CD4-positive, alpha-beta T cell (primary cell): ENCODE measurements around the gene GAS2L2. TPM values are rescaled to one million over a fixed set of nuclear protein-coding genes. Genes with fewer than 3 reads are reported as not detected.

Experiments used
- ATAC-seq: fragments of 200-7000 bp; cut with Tn5 transposase; one replicate; pipeline ENCODE4 v1.10.0; 2022; ENCODE audit warnings: mild to moderate bottlenecking; ENCODE audit not compliant: poor library complexity
- CTCF ChIA-PET: fragments of 350-600 bp; sonication (Branson Sonifier 250); formaldehyde crosslinking; loops from one replicate; lab custom pipeline; 2021; ENCODE audit warnings: antibody characterized with exemption, inconsistent platforms; lab: Charles Lee
- POLR2A ChIA-PET: fragments of 350-600 bp; sonication (Branson Sonifier 250); formaldehyde crosslinking; loops from one replicate; lab custom pipeline; 2021; ENCODE audit warnings: antibody characterized with exemption, inconsistent platforms; lab: Charles Lee
- DNase-seq, 14 experiments: peaks; one replicate each; pipeline ENCODE4 v3.0.0-alpha.2; 2013 to 2020; ENCODE audit warnings: mixed read lengths in 2 of 14
- H3K27ac ChIP-seq, 2 donors: one replicate each; pipeline versions ENCODE4 v1.5.1 to v1.7.0; 2013; ENCODE audit warnings: low read length in 2 of 2, low read depth in 1 of 2, mild to moderate bottlenecking in 1 of 2
- H3K27me3 ChIP-seq, 2 experiments: 1 replicate in 1 of 2; 2 replicates in 1 of 2; pipeline versions ENCODE4 v1.6.1 to v1.7.0; 2013; ENCODE audit warnings: low read length in 2 of 2, control low read depth in 1 of 2, mild to moderate bottlenecking in 1 of 2, moderate library complexity in 1 of 2; ENCODE audit not compliant: insufficient read depth in 2 of 2, control insufficient read depth in 1 of 2
- H3K36me3 ChIP-seq: one replicate; pipeline ENCODE4 v1.6.1; 2013; ENCODE audit warnings: low read length, control low read depth; ENCODE audit not compliant: insufficient read depth
- H3K4me1 ChIP-seq: one replicate; pipeline ENCODE4 v1.6.1; 2013; ENCODE audit warnings: low read length, control low read depth; ENCODE audit not compliant: insufficient read depth
- H3K4me3 ChIP-seq: one replicate; pipeline ENCODE4 v1.5.1; 2013; ENCODE audit warnings: mild to moderate bottlenecking, low read length, moderate library complexity
- H3K9me3 ChIP-seq, 2 experiments: 1 replicate in 1 of 2; 2 replicates in 1 of 2; pipeline versions ENCODE4 v1.6.1 to v1.7.0; 2013; ENCODE audit warnings: low read length in 2 of 2, mild to moderate bottlenecking in 2 of 2, control low read depth in 1 of 2, moderate library complexity in 1 of 2; ENCODE audit not compliant: control insufficient read depth in 1 of 2, insufficient read depth in 1 of 2
- H3K27ac Mint-ChIP-seq: one replicate; pipeline ENCODE4 v1.8.0; 2020; ENCODE audit warnings: mixed read lengths
- H3K27me3 Mint-ChIP-seq: one replicate; pipeline ENCODE4 v1.8.0; 2021; ENCODE audit warnings: mixed read lengths
- H3K36me3 Mint-ChIP-seq: one replicate; pipeline ENCODE4 v1.8.0; 2021; ENCODE audit warnings: low read depth, mixed read lengths
- H3K4me1 Mint-ChIP-seq: one replicate; pipeline ENCODE4 v1.8.0; 2021; ENCODE audit warnings: low read depth, mixed read lengths
- H3K4me3 Mint-ChIP-seq: one replicate; pipeline ENCODE4 v1.8.0; 2020; ENCODE audit warnings: mild to moderate bottlenecking, mixed read lengths
- H3K9me3 Mint-ChIP-seq: one replicate; pipeline ENCODE4 v1.8.0; 2020; ENCODE audit warnings: mixed read lengths
- intact Hi-C, 2 experiments: fragments of 100-400 bp; cut with DNase I in 1 of 2; cut with micrococcal nuclease in 1 of 2; formaldehyde crosslinking; loops; one replicate each; pipeline versions ENCODE4 v1.15.1 to v1.9.0; 2023 to 2025; cut with DNase I, micrococcal nuclease
- total RNA-seq, 174 experiments: library from RNA in 2 of 174; stranded (reverse) in 2 of 174; gene quantifications; one replicate each; pipeline ENCODE4 v1.2.3 and lab custom pipeline; 2021 to 2026
- TF ChIP-seq, protein P1 (sequence below): fragments of 200-600 bp; IDR thresholded peaks from one replicate; pipeline ENCODE4 v1.8.0; 2022; ENCODE audit warnings: antibody characterized with exemption, mild to moderate bottlenecking

The GAS2L2 gene
- total RNA-seq, 2 experiments from 2014 or later, result 0.19 to 0.22 TPM

GRCh38 chr17:35788477-35789368, 35.7 kb upstream of the GAS2L2 start:
- POLR2A ChIA-PET, result interaction anchor here (0.5 to 1.5 kb wide), 4 partner anchors 13 to 575 kb away, joined by 3 to 5 read pairs (median 4); partner anchors contain the start of gene TAF15
- H3K27me3 Mint-ChIP-seq, result peaks cover 17% of the 10 kb centered on the region

DNA sequence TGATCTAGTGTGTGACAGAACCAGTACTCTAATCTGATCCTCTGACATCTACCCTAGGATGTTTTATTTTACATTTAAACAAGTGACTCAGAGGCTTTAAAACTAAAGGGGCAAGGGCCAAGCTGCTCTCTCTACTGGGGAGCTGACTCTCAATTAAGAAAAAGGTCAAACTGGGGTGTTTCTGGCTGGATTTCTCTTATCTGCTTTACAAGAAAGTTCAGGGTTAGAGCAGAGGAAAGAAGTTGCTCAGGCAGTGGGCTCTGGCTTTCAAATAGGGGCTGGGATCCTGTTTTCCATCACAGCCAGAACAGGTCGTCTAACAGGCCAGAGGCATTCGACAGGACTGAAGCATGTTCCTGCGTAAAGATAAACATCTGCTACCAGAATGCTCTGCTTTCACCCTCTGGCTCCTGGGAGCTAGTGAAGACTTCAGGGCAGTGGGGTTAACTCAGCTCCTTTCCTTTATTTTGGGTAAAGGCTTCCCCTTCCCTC, 33.9 kb upstream of the GAS2L2 start:
- Mint-ChIP-seq H3K27ac (no peak overlapping the region), H3K4me3 (no peak overlapping the region), H3K4me1 (peaks cover 23% of the 10 kb centered on the region), H3K36me3 (no peaks in the 10 kb centered on the region), H3K27me3 (peaks cover under 1% of the 10 kb centered on the region), H3K9me3 (no peaks in the 10 kb centered on the region)
- H3K36me3 ChIP-seq, result no peaks in the 10 kb centered on the region
- H3K27ac ChIP-seq, result no peak overlapping the region
- intact Hi-C loops, result no loop called here
- TF ChIP-seq, protein P1, sequence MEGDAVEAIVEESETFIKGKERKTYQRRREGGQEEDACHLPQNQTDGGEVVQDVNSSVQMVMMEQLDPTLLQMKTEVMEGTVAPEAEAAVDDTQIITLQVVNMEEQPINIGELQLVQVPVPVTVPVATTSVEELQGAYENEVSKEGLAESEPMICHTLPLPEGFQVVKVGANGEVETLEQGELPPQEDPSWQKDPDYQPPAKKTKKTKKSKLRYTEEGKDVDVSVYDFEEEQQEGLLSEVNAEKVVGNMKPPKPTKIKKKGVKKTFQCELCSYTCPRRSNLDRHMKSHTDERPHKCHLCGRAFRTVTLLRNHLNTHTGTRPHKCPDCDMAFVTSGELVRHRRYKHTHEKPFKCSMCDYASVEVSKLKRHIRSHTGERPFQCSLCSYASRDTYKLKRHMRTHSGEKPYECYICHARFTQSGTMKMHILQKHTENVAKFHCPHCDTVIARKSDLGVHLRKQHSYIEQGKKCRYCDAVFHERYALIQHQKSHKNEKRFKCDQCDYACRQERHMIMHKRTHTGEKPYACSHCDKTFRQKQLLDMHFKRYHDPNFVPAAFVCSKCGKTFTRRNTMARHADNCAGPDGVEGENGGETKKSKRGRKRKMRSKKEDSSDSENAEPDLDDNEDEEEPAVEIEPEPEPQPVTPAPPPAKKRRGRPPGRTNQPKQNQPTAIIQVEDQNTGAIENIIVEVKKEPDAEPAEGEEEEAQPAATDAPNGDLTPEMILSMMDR, result no peak
- ChIA-PET CTCF (interaction anchor here (3.3 kb wide), 1 partner anchor 23 kb away, joined by 12 read pairs; no protein-coding TSS in a partner anchor), POLR2A (interaction anchor here (1.1 kb wide), 1 partner anchor 15 kb away, joined by 3 read pairs; no protein-coding TSS in a partner anchor)
- H3K4me1 ChIP-seq, result peaks cover 4% of the 10 kb centered on the region
- ATAC-seq (no peak), DNase-seq (no peak)
- no peaks in the 10 kb centered on the region for H3K27me3 ChIP-seq
- H3K9me3 ChIP-seq, result no peaks in the 10 kb centered on the region
- no peak overlapping the region for H3K4me3 ChIP-seq

More at GRCh38 chr17:35788477-35789368, 35.7 kb upstream of the GAS2L2 start:
- Histone ChIP-seq H3K4me3 (no peak overlapping the region), H3K9me3 (no peaks in the 10 kb centered on the region), H3K27ac (no peak overlapping the region), H3K4me1 (peaks cover 4% of the 10 kb centered on the region), H3K36me3 (no peaks in the 10 kb centered on the region), H3K27me3 (peaks cover 0 to 9% of the 10 kb centered on the region in 2 experiments)
- Mint-ChIP-seq H3K9me3 (no peaks in the 10 kb centered on the region), H3K27ac (peak overlapping the region; percentile 61), H3K4me3 (peak overlapping the region; percentile 0), H3K36me3 (no peaks in the 10 kb centered on the region), H3K4me1 (peaks cover 41% of the 10 kb centered on the region)
- TF ChIP-seq, protein P1, result no peak
- CTCF ChIA-PET, result interaction anchor here (1.6 kb wide), 1 partner anchor 24 kb away, joined by 11 read pairs; no protein-coding TSS in a partner anchor
- DNase-seq (no peak), ATAC-seq (no peak)
- intact Hi-C loops, result no loop called here

DNA sequence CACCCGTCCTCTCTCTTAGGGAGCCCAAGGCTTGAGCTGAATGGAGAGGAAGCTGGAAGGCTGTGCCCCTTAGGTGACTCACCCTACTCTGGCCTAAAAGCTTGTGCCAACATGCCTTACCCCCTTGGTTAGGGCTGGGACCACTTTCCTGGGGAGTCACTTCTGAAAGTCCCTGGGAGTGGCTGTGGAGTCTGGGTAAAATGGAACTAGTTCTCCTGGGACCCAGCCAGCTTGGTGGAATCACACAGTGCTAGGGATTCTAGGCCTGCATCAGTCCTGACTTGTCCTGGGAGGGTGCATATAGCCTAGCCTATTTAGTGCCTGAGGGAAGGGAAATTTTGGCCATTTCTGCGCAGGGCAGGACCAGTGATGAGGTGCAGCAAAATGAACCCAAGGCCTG, 31.9 kb upstream of the GAS2L2 start:
- no peaks in the 10 kb centered on the region for H3K36me3 ChIP-seq
- ATAC-seq (no peak), DNase-seq (no peak)
- no peak overlapping the region for H3K4me3 Mint-ChIP-seq
- no peaks in the 10 kb centered on the region for H3K9me3 Mint-ChIP-seq
- intact Hi-C loops, result no loop called here
- no peak overlapping the region for H3K4me3 ChIP-seq
- CTCF ChIA-PET, result interaction anchor here (3.3 kb wide), 1 partner anchor 21 kb away, joined by 12 read pairs; no protein-coding TSS in a partner anchor
- H3K4me1 Mint-ChIP-seq, result peaks cover 19% of the 10 kb centered on the region
- no peaks in the 10 kb centered on the region for H3K27me3 Mint-ChIP-seq
- TF ChIP-seq, protein P1, result no peak
- no peaks in the 10 kb centered on the region for H3K9me3 ChIP-seq
- no peak overlapping the region for H3K27ac ChIP-seq
- no peaks in the 10 kb centered on the region for H3K27me3 ChIP-seq
- no peaks in the 10 kb centered on the region for H3K36me3 Mint-ChIP-seq
- POLR2A ChIA-PET, result no interaction called here
- peaks cover 4% of the 10 kb centered on the region for H3K4me1 ChIP-seq
- no peak overlapping the region for H3K27ac Mint-ChIP-seq
